Activated gamma-delta T cell (primary cell): ENCODE measurements around the gene CHRNA5.
"Not testable (repeated sequence)": the region's sequence is repeated elsewhere in the genome, so short reads cannot be mapped to it uniquely, and the experiment has no call there.

ENCODE experiments used
- DNase-seq: peaks from one replicate; lab custom pipeline; 2025; lab: John Stamatoyannopoulos, UW
- total RNA-seq, 2 donors: gene quantifications; one replicate each; lab custom pipeline; 2026; lab: John Stamatoyannopoulos, UW

Gene CHRNA5
- total RNA-seq = 1.2 to 1.5 reads per million in 2 donors

- peak; percentile 34 for DNase-seq
Measured at GRCh38 chr15:78565097-78565950, at the start of gene CHRNA5. TSS of gene CHRNA5 (plus strand) at chr15:78565520. CDS start at chr15:78565720, 200 bp downstream.

- not testable (repeated sequence) for DNase-seq
Measured at GRCh38 chr15:78520035-78520434, 45.3 kb upstream of the CHRNA5 start.

DNA sequence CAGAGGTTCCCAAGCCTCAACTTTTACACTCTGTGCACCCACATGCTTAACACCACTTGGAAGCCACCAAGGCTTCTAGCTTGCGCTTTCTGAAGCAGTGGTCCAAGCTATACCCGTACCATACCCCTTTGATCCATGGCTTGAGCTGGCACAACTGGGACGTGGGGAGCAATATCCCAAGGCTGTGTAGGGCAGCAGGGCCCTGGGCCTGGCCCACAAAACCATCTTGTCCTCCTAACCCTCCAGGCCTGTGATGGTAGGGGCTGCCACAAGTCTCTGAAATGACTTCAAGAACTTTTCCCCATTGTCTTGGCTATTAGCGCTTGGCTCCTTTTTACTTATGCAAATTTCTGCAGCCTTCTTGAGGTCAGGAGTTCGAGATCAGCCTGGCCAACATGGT lies 41.1 kb upstream of the CHRNA5 start:
- DNase-seq = no peak

DNA sequence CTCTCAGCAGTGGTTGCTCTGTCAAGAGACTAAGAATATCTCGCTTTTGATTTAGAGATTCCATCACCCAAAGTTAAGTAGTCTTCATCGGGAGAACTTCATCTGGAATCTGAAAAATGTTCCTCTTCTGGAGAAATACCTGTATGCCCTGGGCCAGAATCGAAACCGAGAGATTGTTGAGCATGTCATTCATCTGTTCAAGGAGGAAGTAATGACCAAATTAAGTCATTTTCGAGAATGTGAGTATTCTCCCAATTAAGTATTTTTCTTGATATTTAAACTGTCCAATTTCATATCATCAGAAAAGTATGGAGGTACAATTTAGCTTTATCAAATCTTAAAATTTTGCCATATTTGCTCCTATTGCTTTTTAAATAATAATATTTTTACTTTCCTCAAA lies 38.0 kb upstream of the CHRNA5 start:
- no peak for DNase-seq

DNA sequence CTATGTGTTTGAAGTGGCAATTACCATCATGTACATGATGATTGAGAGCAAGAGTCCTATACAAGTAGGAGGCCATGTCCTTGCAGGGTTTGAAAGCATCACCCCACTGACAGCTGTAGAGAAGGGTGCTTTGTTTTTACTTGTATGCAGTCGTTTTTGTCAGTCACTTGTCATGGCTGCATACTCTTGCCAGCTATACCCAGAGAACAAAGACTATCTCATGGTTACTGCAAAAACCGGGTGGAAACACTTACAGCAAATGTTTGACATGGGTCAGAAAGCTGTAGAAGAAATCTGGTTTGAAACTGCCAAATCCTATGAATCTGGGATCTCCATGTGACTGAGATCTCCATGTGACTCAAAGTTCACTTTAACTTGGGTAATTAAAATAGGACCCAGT lies 32.0 kb upstream of the CHRNA5 start:
- no peak for DNase-seq

GRCh38 chr15:78536134-78536533 lies 29.2 kb upstream of the CHRNA5 start:
- no peak for DNase-seq

- DNase-seq = no peak
Measured at GRCh38 chr15:78537266-78537905, 27.9 kb upstream of the CHRNA5 start.

DNA sequence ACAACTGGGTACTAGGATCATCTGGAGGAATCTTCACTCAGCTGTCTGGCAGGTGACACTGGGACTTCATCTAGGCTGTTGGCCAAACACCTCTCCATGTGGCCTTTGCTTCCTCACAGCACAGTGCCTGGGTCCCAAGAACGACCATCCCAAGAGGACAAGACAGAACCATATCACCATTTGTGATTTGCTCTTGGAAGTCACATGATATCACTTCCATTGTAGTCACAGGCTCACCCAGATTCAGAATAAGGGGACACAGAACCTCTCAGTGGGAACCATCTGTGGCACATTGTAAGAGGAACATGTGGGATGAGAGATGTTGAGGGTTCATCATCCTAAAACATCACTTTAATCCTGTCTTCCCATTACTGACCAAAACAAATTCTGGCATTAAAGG lies 27.0 kb upstream of the CHRNA5 start:
- no peak for DNase-seq

DNA sequence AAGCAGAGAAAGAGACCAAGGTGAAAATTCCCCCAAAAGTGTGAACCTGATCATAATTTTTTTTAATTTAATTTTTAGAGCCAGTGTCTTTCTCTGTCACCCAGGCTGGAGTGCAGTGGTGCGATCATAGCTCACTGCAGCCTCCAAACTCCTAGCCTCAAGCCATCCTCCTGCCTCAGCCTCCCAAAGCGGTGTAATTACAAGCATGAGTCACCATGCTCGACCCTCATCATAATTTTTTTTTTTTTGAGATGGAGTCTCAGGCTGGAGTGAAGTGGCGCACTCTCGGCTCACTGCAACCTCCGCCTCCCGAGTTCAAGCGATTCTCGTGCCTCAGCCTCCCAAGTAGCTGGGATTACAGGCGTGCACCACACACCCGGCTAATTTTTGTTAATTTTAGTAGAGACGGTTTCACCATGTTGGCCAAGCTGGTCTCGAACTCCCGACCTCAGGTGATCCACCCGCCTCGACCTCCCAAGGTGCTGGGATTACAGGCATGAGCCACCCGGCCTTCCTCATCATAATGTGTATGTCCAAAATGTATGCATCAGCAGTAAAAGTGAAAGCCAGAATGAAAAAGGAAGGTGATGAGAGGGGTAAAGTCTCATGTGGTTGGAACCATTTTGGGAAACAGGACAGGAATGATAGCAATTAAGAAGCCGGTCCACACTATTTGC lies 25.7 kb upstream of the CHRNA5 start:
- DNase-seq = not testable (repeated sequence)

DNA sequence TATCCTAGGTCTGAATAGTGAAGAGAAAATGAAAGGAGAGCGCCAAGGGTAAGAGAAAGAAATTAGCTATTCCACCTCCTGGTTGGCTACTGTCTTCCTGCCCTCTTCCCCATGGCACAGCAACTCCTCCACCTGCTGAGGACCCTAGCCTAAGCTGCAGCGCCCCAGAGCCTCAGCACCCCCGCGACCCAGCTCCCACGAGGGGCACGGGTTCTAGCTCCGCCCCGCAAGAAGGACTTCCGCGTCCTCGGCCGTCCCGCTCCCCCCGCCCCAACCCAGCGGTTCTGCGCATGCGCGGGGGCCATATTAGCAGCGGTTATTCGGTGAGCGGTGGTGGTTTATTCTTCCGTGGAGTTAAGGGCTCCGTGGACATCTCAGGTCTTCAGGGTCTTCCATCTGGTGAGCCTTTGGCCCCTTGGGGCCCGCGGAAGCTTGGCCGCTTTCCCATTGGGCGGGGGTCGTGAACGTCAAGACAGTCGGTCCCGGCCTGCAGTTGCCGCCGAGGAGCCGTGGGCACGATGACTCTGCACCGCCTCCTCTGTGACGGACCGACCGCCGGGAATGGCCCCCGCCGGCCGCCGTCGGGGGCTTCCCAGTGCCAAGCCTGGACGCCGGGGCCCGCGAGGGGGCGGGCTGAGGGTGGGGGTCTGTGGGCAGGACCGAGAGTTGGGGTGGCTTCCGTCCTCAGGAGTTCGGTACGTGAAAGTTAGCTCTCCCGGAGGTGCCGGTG lies 25.0 kb upstream of the CHRNA5 start, which contains the start of gene PSMA4:
Gene PSMA4 (plus strand): TSS at position 304 of the 730 bp plus-strand sequence. CDS start 1,484 bp downstream, outside the sequence.
- DNase-seq = peak; percentile 88

GRCh38 chr15:78540871-78541743 lies 24.2 kb upstream of the CHRNA5 start:
- no peak for DNase-seq

DNA sequence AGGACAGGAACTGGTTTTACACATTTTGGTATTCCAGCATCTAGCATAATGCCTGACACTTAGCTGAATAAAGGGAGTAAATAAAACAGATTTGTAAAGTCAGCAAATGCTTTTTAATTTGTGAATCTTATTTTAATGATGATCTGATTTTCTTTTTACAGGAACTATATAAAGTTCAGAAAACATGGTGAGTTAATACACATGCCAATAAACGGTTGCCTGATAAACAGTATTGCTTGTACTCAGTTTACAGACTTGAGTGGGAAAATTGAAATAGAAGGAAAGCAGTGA lies 23.6 kb upstream of the CHRNA5 start:
- DNase-seq = no peak

GRCh38 chr15:78542647-78543046 lies 22.7 kb upstream of the CHRNA5 start:
- DNase-seq = no peak

GRCh38 chr15:78550194-78550593 lies 15.1 kb upstream of the CHRNA5 start:
- no peak for DNase-seq

DNA sequence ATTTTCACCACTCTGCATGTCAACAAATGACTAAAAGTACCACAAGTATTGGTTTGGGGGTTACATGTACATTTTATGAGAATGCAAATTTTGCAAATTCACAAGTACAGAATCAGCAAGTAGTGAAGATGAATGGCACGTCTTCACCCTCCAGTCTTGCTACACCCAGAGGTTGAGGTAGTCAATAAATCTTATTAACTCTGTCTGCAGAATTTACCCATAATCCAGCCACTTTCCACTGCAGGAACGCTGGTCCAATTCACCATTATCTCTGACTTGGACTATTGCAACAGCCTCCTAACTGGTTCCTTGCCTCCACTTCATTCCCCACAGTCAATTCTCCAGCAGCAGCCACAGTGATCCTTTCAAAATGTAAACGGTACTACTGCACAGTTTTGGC lies 14.5 kb upstream of the CHRNA5 start:
- DNase-seq = no peak

DNA sequence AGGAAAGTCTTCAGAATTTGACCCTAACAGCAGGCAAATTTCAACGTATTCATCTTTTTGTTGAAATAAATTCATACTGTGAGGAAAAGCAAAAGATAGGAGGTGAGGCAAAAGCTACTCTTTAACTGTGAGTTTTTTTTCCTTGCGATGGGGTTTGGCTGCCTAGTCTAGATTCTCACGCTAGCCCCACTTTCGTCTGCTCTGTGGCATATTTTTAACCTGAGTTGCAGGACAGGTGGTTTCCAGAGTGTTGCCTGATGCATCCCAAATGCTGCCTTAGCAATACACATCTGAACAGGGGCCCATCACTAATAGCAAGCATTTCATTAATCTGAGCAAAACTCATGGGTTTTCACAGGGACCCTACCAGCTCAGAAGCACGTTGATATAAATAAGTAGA lies 13.4 kb upstream of the CHRNA5 start:
- DNase-seq = no peak

GRCh38 chr15:78552597-78552996 lies 12.7 kb upstream of the CHRNA5 start:
- no peak for DNase-seq

- not testable (repeated sequence) for DNase-seq
Measured at GRCh38 chr15:78560201-78560600, 5.1 kb upstream of the CHRNA5 start.

DNA sequence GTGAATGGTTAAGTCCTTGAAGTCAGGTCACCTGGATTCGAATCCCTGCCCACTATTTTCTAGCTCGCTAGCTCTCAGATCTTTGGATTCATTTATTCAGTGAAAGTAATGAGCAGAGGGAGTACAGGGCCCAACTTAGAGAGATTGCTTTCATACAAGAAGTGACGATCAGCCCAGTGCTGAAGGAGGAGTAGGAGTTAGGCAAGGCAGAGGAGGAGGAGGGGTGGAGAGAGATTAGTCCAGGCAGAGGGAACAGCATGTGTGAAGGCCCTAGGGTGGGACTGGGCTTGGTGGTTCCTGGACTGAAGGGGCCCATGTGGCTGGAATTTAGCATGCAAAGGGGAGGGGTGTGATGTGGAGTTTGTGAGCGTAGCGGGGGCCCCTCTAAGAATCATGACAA lies 3.8 kb upstream of the CHRNA5 start:
- no peak for DNase-seq

- no peak for DNase-seq
Measured at GRCh38 chr15:78563092-78563491, 2.2 kb upstream of the CHRNA5 start.

- DNase-seq = no peak
Measured at GRCh38 chr15:78564743-78565096, 600 bp upstream of the CHRNA5 start.
